ENCODE measurements around the gene SLC4A1.

- TF ChIP-seq KDM4B (CRISPR knock-in tag; IDR thresholded peaks at IDR 0.05) (no peak), CTCF (CRISPR knock-in tag; IDR thresholded peaks at IDR 0.05) (no peak), ZMAT5 (CRISPR knock-in tag; IDR thresholded peaks at IDR 0.05; ENCODE audit: borderline replicate concordance, low read depth) (no peak), E2F1 (CRISPR knock-in tag; IDR thresholded peaks at IDR 0.05) (no peak), KLF15 (CRISPR knock-in tag; IDR thresholded peaks at IDR 0.05; ENCODE audit: borderline replicate concordance) (no peak), ZSCAN30 (CRISPR knock-in tag; IDR thresholded peaks at IDR 0.05) (no peak), POLR2A (IDR thresholded peaks at IDR 0.05; ENCODE audit: insufficient read depth in 1 of 2, low read depth in 2 of 2, low read length in 2 of 2) (no peak), REXO4 (CRISPR knock-in tag; IDR thresholded peaks at IDR 0.05; ENCODE audit: borderline replicate concordance) (no peak)
Observed at GRCh38 chr17:44229090-44229489, 38.8 kb downstream of the SLC4A1 start.
